ENCODE results near the gene NUP58. TPM values are rescaled to one million over a fixed set of nuclear protein-coding genes. Genes with fewer than 3 reads are reported as not detected.
"Not testable (repeated sequence)": the region's sequence is repeated elsewhere in the genome, so short reads cannot be mapped to it uniquely, and the experiment has no call there.

NUP58 gene
- total RNA-seq, 1 donor from 2014 or later: 56.5 TPM

- peaks cover 15% of the 10 kb centered on the region for H3K27me3 Mint-ChIP-seq
- no peak overlapping the region for H3K4me3 Mint-ChIP-seq (ENCODE audit: low read depth)
- no peak overlapping the region for H3K27ac Mint-ChIP-seq
- TF ChIP-seq, protein P1, sequence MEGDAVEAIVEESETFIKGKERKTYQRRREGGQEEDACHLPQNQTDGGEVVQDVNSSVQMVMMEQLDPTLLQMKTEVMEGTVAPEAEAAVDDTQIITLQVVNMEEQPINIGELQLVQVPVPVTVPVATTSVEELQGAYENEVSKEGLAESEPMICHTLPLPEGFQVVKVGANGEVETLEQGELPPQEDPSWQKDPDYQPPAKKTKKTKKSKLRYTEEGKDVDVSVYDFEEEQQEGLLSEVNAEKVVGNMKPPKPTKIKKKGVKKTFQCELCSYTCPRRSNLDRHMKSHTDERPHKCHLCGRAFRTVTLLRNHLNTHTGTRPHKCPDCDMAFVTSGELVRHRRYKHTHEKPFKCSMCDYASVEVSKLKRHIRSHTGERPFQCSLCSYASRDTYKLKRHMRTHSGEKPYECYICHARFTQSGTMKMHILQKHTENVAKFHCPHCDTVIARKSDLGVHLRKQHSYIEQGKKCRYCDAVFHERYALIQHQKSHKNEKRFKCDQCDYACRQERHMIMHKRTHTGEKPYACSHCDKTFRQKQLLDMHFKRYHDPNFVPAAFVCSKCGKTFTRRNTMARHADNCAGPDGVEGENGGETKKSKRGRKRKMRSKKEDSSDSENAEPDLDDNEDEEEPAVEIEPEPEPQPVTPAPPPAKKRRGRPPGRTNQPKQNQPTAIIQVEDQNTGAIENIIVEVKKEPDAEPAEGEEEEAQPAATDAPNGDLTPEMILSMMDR (IDR thresholded peaks at IDR 0.05; ENCODE audit: unreplicated experiment): no peak
- DNase-seq (ENCODE audit: low spot score, unreplicated experiment): no peak
- H3K4me1 Mint-ChIP-seq (ENCODE audit: low read depth): no peaks in the 10 kb centered on the region
- peaks cover 5% of the 10 kb centered on the region for H3K9me3 Mint-ChIP-seq (ENCODE audit: low read depth)
- H3K36me3 Mint-ChIP-seq (ENCODE audit: insufficient read depth): peaks cover 1% of the 10 kb centered on the region
Measured at GRCh38 chr13:25354377-25354776, 53.0 kb downstream of the NUP58 start.

GRCh38 chr13:25360443-25360842, 59.0 kb downstream of the NUP58 start:
- H3K9me3 Mint-ChIP-seq (ENCODE audit: low read depth); DNase-seq (ENCODE audit: low spot score, unreplicated experiment); H3K27ac Mint-ChIP-seq; H3K4me1 Mint-ChIP-seq (ENCODE audit: low read depth); H3K36me3 Mint-ChIP-seq (ENCODE audit: insufficient read depth); H3K27me3 Mint-ChIP-seq; H3K4me3 Mint-ChIP-seq (ENCODE audit: low read depth): not testable (repeated sequence)

DNA sequence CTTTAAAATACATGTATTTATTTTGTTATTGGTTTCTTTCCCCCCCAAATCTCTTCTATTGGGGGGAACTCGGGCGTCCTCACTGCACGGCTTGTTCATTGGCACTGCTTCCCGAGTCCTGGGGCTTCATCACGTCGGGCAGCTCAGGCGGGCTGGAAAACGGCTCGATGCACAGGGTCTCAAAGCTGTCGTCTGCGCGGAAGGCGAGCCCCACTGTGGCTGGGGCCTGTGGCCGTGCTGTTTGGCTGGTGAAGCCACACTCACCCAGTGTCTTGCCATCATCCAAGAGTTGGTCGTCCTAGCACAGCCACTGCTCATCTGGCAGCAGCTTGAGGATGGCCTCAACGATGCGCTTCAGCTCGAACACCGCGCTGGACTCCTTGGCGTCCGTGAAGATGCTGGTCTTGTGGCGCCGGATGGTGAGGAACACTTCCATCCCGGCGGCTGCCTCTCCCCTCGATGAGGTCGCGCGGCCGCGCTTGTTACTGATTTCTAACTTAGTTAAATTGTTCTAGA, 64.4 kb downstream of the NUP58 start:
- H3K4me1 Mint-ChIP-seq (ENCODE audit: low read depth): no peaks in the 10 kb centered on the region
- H3K27ac Mint-ChIP-seq: no peak overlapping the region
- H3K9me3 Mint-ChIP-seq (ENCODE audit: low read depth): no peaks in the 10 kb centered on the region
- peaks cover 33% of the 10 kb centered on the region for H3K27me3 Mint-ChIP-seq
- no peak overlapping the region for H3K4me3 Mint-ChIP-seq (ENCODE audit: low read depth)
- TF ChIP-seq, protein P1 (IDR thresholded peaks at IDR 0.05; ENCODE audit: unreplicated experiment): no peak
- no peaks in the 10 kb centered on the region for H3K36me3 Mint-ChIP-seq (ENCODE audit: insufficient read depth)
- no peak for DNase-seq (ENCODE audit: low spot score, unreplicated experiment)

DNA sequence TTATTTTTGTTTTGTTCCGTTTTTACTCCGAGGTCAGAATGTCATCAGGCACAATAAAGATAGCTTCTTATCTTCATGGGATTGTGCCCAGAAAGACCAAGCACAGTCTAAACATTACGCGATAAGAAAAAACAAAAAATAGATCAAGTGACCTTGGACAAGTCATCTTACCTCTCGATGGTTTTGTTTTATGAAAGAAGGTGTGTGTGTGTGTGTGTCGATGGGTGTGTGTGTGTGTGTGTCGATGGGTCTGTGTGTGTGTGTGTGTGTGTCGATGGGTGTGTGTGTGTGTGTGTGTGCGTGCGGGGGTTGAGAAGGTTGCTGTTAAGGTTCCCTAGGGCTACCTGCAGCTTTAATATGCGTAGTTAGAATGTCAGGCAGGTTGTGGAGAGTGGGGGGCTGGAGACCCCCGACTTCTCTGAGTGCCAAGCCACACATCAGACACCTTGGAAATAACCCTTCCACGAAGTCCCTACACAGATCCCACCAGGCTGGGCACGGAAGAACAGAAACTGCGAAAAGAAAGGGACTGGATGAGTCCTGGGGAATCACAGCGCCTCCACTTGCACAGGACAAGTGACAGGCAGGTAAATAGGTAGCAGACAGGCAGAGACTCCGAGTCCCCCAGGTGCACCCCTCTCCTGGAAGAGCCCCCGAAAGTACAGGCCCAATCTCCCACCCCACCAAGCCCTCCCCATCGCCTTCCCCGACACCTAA, 69.9 kb downstream of the NUP58 start:
- peak overlapping the region; percentile 77 for H3K4me3 Mint-ChIP-seq (ENCODE audit: low read depth)
- DNase-seq (ENCODE audit: low spot score, unreplicated experiment): no peak
- no peaks in the 10 kb centered on the region for H3K36me3 Mint-ChIP-seq (ENCODE audit: insufficient read depth)
- H3K27ac Mint-ChIP-seq: no peak overlapping the region
- H3K4me1 Mint-ChIP-seq (ENCODE audit: low read depth): peaks cover 2% of the 10 kb centered on the region
- no peaks in the 10 kb centered on the region for H3K9me3 Mint-ChIP-seq (ENCODE audit: low read depth)
- TF ChIP-seq, protein P1 (IDR thresholded peaks at IDR 0.05; ENCODE audit: unreplicated experiment): no peak
- peaks cover 80% of the 10 kb centered on the region for H3K27me3 Mint-ChIP-seq

DNA sequence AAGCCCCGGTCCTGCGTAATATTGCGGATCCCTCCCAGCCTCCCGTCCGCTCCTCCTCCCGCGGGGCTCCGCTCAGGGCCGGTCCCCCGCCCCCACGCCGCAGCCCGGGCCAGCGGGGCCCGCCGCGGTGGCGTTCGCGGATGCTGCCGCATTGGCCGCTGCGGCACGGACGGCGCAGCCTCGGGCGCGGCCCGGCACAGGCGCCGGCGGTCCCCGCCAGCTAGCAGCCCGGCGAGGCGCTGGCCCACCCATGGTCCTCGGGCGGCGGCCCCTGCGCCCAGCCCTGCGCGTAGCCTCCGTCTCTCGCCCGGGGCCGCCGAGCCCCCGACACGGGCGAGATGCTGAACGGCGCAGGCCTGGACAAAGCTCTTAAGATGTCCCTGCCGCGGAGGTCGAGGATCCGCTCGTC, 70.5 kb downstream of the NUP58 start, which contains the start of gene ATP8A2:
ATP8A2 (plus strand) TSS at position 100 of the 409 bp plus-strand sequence; CDS start at position 339, 239 bp downstream.
- peak within 1 kb of the TSS; percentile 77 for H3K4me3 Mint-ChIP-seq (ENCODE audit: low read depth)
- peaks cover 80% of the 10 kb centered on the region for H3K27me3 Mint-ChIP-seq
- no peaks in the 10 kb centered on the region for H3K9me3 Mint-ChIP-seq (ENCODE audit: low read depth)
- TF ChIP-seq, protein P1 (IDR thresholded peaks at IDR 0.05; ENCODE audit: unreplicated experiment): no peak
- peak; percentile 17 for DNase-seq (ENCODE audit: low spot score, unreplicated experiment)
- peaks cover 2% of the 10 kb centered on the region for H3K4me1 Mint-ChIP-seq (ENCODE audit: low read depth)
- H3K36me3 Mint-ChIP-seq (ENCODE audit: insufficient read depth): no peaks in the 10 kb centered on the region
- H3K27ac Mint-ChIP-seq: no peak within 1 kb of the TSS

Measured in progenitor cell of endocrine pancreas (in vitro differentiated cells).